EL (cell line): ENCODE results near the gene C9.
"Not testable (repeated sequence)": the region's sequence is repeated elsewhere in the genome, so short reads cannot be mapped to it uniquely, and the experiment has no call there.

Experiments used
- DNase-seq: peaks from one replicate; pipeline ENCODE4 v3.0.0-alpha.2; 2016

Gene C9

DNA sequence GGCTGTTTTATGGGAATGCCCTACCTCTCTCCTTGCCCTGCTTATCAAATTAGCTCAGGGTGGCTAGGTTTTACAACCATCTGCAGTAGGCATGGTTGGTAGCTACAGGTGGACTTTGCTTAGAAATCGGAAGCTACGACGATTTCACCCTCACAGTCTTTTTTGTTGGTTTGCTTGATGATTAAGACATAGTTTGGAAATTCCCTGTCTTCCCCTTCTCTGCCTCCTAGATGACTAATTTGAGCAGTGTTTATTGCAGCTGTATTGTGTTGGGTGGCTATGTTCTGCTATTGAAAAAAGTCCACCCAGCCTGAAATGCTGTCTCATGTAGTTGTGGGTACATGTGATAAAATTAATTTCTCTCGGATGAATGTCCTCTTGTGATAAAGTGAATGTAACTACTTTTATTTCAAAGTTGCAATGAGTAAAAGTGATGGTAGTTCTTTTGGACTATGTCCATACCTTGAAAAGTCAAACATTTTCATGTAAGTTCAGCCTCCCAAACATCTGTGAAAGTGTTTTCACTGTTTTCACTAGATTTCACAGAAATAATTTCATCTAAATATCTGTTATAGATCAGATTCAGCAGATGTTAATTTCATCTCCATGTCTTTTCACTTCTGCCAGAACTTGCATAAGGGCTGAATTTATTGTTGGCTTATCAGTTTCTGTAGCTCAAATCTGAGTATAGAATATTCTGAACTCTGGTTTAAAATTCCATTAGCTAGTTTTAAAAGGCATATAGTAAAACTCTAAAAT, 107.6 kb downstream of the C9 start:
- peak; percentile 84 for DNase-seq

DNA sequence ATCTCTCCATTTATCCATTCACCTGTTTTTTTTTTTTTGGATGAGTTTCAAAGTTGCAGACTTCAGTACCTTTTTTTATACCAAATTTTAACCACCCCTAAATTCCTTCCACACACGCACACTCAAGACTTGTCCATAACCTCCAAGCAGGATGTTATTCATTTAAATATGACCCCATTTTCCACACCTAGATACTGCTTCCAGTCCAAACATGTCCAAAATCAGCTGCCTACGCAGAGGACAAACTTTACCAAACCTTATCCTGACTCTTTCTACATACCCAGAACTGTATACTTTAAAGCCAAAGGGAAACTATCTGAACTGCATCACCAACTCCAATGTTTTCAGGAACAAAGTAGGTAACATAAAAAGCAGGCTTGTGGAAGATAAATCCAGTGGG, 108.9 kb downstream of the C9 start:
- DNase-seq = no peak

GRCh38 chr5:39254671-39255070, 109.6 kb downstream of the C9 start:
- DNase-seq = no peak

GRCh38 chr5:39253196-39253595, 111.1 kb downstream of the C9 start:
- DNase-seq = peak; percentile 47

DNA sequence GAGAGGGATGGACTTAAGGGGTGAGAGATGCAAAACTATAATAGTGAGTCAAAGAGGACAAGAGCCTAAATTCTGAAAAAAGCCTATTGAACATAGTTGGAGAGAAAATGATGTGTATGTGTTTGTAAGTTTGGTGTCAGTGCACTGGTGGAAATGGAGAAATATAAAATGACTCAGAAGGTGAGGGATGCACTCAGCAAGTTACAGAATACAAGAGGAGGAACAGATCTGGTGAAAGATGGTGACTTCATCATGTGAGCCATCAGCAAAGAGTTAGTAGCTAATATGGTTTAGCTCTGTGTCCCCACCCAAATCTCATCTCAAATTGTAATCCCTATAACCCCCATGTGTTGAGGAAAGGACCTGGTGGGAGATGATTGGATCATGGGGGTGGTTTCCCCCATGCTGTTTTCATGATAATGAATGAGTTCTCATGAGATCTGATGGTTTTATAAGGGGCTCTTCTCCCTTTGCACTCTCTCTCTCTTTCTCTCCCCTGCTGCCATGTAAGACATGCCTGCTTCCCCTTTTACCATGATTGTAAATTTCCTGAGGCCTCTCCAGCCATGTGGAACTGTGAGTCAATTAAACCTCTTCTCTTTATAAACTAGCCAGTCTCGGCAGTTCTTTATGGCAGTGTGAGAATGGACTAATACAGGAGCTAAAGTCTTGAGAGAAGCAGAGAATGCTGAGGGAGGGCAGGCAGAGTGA, 114.6 kb downstream of the C9 start:
- DNase-seq = no peak

DNA sequence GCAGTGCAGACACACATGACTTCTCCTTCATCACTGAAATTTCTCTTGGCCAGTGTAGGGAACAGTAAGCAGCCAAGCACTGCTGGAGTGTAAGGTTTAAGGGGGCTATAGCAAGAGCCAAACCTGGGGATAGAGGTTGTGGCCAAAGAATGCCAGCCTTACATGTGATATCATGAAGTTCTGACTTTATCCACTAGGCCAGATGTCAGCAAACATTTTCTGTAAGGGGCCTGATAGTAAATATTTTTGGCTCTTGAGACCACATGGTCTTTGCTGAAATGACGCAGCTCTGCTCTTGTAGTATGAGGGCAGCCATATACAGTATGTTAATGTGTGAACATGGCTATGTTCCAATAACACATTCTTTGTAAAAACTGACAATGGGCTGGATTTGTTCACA, 115.2 kb downstream of the C9 start:
- DNase-seq = no peak

DNA sequence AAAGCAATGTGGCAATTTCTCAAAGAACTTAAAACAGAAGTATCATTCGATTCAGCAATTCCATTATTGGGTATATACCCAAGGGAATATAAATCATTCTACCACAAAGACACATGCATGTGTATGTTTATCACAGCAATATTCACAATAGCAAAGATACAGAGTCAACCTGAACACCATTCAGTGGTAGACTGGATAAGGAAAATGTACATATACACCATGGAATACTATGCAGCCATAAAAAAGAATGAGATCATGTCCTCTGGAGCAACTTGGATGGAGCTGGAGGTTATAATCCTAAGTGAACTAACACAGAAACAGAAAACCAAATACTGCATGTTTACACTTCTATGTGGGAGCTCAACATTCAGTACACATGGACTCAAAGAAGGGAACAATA, 123.5 kb downstream of the C9 start:
- no peak for DNase-seq

GRCh38 chr5:39238366-39239105, 125.8 kb downstream of the C9 start:
- DNase-seq = no peak

- no peak for DNase-seq
Observed at GRCh38 chr5:39236718-39237117, 127.6 kb downstream of the C9 start.

DNA sequence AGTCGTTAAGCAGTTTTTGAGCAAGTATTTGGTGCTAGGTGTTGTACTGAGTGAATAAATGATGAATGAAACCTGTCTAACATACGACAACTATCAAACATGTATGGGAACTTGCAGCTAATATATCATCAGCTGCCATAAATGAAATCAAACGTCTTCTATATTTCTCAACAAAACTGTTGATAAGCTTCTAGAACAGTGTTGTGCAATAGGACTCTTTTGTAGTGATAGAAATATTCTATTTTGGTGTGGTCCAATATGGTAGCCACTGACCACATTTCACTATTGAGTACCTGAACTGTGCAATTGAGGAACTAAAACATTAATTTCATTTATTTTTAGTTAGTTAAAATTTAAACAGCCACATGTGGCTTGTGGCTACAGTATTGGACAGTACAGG, 128.6 kb downstream of the C9 start:
- no peak for DNase-seq

GRCh38 chr5:39234494-39234893, 129.8 kb downstream of the C9 start:
- DNase-seq = not testable (repeated sequence)
